Thymus (tissue), 11 donors: ENCODE measurements around the gene ZCCHC8. TPM values are rescaled to one million over a fixed set of nuclear protein-coding genes. Genes with fewer than 3 reads are reported as not detected.
"Not testable (repeated sequence)": the region's sequence is repeated elsewhere in the genome, so short reads cannot be mapped to it uniquely, and the experiment has no call there.

Experiments used
- DNase-seq, 9 donors: peaks; one replicate each; pipeline ENCODE4 v3.0.0-alpha.2; 2013; ENCODE audit warnings: low spot score in 9 of 9, low read depth in 6 of 9, missing footprints in 1 of 9
- H3K27ac ChIP-seq, 2 donors: one replicate each; pipeline ENCODE4 v1.5.1; 2013; ENCODE audit warnings: control low read depth in 1 of 2, low read depth in 1 of 2, low read length in 1 of 2, mild to moderate bottlenecking in 1 of 2, moderate library complexity in 1 of 2
- H3K27me3 ChIP-seq, 2 donors: one replicate each; pipeline ENCODE4 v1.5.1; 2013; ENCODE audit warnings: low read length in 1 of 2; ENCODE audit not compliant: control insufficient read depth in 2 of 2, insufficient read depth in 1 of 2
- H3K36me3 ChIP-seq, 2 donors: one replicate each; pipeline ENCODE4 v1.5.1; 2013; ENCODE audit warnings: low read length in 1 of 2, mild to moderate bottlenecking in 1 of 2, moderate library complexity in 1 of 2; ENCODE audit not compliant: control insufficient read depth in 2 of 2, insufficient read depth in 2 of 2
- H3K4me1 ChIP-seq, 2 donors: one replicate each; pipeline ENCODE4 v1.5.1; 2013; ENCODE audit warnings: low read length in 2 of 2; ENCODE audit not compliant: control insufficient read depth in 2 of 2, insufficient read depth in 2 of 2
- H3K4me3 ChIP-seq, 2 donors: one replicate each; pipeline ENCODE4 v1.5.1; 2013; ENCODE audit warnings: low read length in 2 of 2, control low read depth in 1 of 2, mild to moderate bottlenecking in 1 of 2
- H3K9me3 ChIP-seq, 2 donors: one replicate each; pipeline ENCODE4 v1.5.1; 2013; ENCODE audit warnings: low read length in 1 of 2, mild to moderate bottlenecking in 1 of 2; ENCODE audit not compliant: control insufficient read depth in 2 of 2, insufficient read depth in 1 of 2
- WGBS: extraction: QIAGEN DNeasy Blood & Tissue Kit; methylation state at CpG from one replicate; pipeline ENCODE4 v1.1.7; 2013; 5-methylcytosine and 5-hydroxymethylcytosine counted together
- polyA plus RNA-seq: library from polyadenylated mRNA; stranded (reverse); fragments of 200-250 nt; gene quantifications from one replicate; pipeline ENCODE4 v1.2.3, GENCODE V29; 2013
- total RNA-seq: library from RNA; stranded (reverse); fragments of 120-200 nt; gene quantifications from one replicate; pipeline ENCODE4 v1.2.4, GENCODE V29; 2013
- donor health status: healthy.

The ZCCHC8 gene
- total and polyA plus RNA-seq, 2 donors = 24.6 to 46.7 TPM

DNA sequence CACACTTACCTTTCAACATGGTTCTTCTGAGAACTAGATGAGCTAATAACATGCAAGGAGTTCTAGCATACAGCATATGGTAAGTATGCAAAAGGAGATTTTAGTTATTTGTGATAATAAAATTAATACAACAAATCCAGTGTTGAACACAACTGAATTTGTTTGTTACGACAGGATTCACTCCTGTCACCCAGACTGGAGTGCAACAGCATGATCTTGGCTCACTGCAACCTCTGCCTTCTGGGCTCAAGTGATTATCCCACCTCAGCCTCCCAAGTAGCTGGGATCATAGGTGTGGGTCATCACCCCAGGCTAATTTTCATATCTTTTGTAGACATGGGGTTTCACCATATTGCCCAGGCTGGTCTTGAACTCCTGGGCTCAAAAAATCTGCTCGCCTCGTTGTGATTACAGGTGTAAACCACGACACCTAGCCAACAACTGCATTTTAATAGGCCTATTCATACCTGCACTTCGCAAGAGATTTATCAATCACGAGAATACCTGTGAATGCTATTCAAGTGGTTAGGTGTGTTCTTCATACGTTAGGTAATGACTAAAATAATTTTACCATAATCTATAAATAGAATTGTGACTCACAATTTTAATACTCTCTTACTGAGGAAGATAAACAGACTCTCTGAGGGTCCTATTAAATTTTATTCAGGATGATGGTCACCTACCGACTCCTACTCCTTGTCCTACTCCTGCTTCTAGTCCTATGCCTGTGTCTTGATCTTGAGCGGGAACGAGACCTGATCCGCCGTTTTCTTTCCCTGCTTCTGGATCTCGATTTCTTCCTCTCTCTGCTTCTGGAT is 16.0 kb upstream of the ZCCHC8 start:
- Histone ChIP-seq H3K27me3 (no peaks in the 10 kb centered on the region), H3K4me3 (no peak overlapping the region), H3K36me3 (peaks cover 58 to 90% of the 10 kb centered on the region in 2 donors), H3K4me1 (no peaks in the 10 kb centered on the region), H3K27ac (no peak overlapping the region), H3K9me3 (no peaks in the 10 kb centered on the region)
- no peak for DNase-seq
- 98% methylated on average over 13 of the region's 13 CpGs for WGBS

DNA sequence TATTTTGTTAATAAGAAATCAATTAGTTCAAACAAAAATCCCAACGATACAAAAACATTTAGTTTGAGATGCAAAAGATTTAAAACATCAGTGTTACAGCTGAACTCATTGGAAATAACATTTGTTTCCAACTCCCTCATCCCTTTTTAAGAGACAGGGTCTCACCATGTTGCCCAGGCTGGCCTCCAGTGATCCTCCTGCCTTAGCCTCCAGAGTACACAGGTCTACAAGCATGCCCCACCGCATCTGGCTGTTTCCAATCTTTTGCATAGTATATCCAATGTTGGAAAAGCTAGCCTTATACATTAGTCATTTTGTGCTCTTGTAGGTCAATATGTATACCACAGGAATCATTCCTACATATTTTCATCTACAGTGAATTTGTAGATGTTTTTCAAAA is 14.5 kb upstream of the ZCCHC8 start:
- no peaks in the 10 kb centered on the region for H3K4me1 ChIP-seq
- over 99% methylated on average over 2 of the region's 2 CpGs for WGBS

DNA sequence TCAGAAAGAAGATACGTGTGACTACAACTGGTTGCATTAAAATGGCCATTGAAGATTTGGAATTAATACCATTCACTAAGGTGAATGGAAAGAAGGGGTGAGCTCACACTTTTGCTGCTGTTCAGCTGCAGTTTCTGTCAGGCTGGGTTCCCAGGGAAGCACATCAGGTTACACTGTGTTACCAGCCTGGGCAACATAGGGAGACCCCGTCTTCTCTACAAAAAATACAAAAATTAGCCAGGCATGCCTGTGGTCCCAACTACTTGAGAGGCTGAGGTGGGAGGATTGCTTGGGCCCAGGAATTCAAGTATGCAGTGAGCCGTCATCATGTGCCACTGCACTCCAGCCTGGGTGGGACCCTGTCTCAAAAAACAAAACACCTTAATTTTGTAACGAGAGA is 12.9 kb upstream of the ZCCHC8 start:
- 97% methylated on average over 4 of the region's 4 CpGs for WGBS
- Histone ChIP-seq H3K9me3 (no peaks in the 10 kb centered on the region), H3K4me1 (no peaks in the 10 kb centered on the region), H3K27ac (no peak overlapping the region), H3K27me3 (no peaks in the 10 kb centered on the region), H3K4me3 (no peak overlapping the region), H3K36me3 (peaks cover 64 to 90% of the 10 kb centered on the region in 2 donors)
- no peak for DNase-seq

More for the DNA sequence above, 14.5 kb upstream of the ZCCHC8 start:
- Histone ChIP-seq H3K4me3 (no peak overlapping the region), H3K9me3 (no peaks in the 10 kb centered on the region), H3K36me3 (peaks cover 53 to 90% of the 10 kb centered on the region in 2 donors), H3K27me3 (no peaks in the 10 kb centered on the region), H3K27ac (no peak overlapping the region)
- no peak for DNase-seq

DNA sequence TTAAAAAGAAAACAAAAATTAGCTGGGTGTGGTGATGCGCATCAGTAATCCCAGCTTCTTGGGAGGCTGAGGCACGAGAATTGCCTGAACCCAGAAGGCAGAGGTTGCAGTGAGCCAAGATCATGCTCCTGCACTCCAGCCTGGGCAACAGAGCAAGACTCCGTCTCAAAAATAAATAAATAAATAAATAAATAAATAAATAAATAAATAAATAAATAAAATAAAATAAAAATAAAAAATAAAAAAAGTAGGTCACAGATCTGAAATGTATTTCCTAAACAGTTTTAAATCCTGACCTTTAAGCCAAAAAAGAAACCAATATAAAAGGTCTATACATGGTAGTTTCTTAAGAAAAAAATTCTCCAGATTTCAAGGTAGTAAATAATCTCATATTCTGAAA is 12.3 kb upstream of the ZCCHC8 start:
- not testable (repeated sequence) for DNase-seq, H3K4me3 ChIP-seq, H3K27ac ChIP-seq, H3K9me3 ChIP-seq, H3K27me3 ChIP-seq, H3K4me1 ChIP-seq
- WGBS = 98% methylated on average over 3 of the region's 3 CpGs
- H3K36me3 ChIP-seq = peaks cover 65 to 91% of the 10 kb centered on the region in 2 donors

DNA sequence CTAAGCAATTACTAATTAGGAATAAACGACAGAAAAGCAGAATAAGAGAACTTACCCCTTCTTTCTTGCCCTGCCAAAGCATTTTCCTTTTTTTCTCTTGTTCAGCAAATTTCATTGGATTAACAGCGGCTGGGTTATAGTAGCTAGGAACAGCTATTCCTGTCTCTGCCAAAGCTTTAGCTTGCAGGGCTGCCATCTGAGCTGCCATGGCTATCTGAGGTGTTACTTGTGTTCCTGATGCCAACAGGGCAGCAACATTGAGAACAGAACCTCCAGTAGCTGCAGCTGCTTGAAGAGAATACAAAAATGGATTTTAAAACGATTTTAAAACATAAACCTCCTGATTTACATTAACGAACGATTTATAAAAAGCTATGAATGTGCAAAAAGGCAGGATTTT is 7.4 kb upstream of the ZCCHC8 start:
- no peak for DNase-seq
- Histone ChIP-seq H3K36me3 (peaks cover 64 to 97% of the 10 kb centered on the region in 2 donors), H3K9me3 (no peaks in the 10 kb centered on the region), H3K4me1 (no peaks in the 10 kb centered on the region), H3K27me3 (no peaks in the 10 kb centered on the region), H3K27ac (no peak overlapping the region), H3K4me3 (no peak overlapping the region)
- 96% methylated on average over 5 of the region's 5 CpGs for WGBS

DNA sequence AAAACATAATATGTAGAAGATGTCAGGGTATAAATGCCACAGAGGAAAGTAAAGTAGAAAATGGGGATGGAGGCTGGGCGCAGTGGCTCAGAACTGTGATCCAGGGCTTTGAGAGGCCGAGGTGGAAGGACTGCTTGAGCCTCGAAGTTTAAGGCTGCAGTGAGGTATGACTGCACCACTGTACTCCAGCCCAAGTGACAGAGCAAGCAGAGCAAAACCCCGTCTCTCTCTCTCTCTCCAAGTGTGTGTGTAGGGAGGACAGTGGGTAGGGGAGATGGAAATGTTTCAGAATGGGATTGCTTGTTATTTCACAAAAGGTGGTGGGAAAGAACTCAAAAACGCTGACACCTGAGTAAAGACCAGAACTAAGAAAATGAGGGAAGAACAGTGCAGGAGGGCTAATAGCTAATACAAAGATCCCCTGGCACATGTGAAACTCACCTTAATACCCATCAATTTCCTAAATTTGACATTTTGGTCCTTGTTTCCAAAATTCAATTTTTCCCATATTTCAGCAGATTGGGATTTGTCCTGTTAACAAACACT is 5.7 kb upstream of the ZCCHC8 start:
- Histone ChIP-seq H3K4me1 (peaks cover 0 to 5% of the 10 kb centered on the region in 2 donors), H3K27me3 (no peaks in the 10 kb centered on the region), H3K27ac (no peak overlapping the region), H3K36me3 (peaks cover 57 to 91% of the 10 kb centered on the region in 2 donors), H3K4me3 (no peak overlapping the region), H3K9me3 (no peaks in the 10 kb centered on the region)
- DNase-seq = no peak
- WGBS = 98% methylated on average over 5 of the region's 5 CpGs

DNA sequence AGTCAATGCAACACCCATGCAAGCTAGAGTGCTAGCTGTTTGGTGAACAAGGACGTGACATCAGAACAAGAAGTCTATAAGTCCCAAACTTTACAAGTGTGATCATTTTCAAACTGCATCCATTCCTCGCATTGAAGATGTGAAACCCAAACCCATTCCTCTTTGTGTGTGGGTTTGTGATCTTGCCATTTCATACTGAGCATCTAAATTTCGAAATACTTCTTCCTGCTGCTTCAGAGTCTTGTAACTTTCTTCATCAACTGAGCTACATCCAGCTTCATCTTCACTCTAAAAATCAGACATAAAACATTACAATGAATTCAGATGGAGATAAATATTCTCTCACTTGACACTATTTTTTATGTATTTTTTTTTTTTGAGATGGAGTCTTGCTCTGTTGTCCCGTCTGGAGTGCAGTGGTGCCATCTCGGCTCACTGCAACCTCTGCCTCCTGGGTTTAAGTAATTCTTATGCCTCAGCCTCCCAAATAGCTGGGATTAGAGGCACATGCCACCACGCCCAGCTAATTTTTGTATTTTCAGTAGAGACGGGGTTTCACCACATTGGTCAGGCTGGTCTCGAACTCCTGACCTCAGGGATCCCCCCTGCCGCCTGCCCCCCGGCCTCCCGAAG is 4.8 kb upstream of the ZCCHC8 start:
- no peak overlapping the region for H3K27ac ChIP-seq
- WGBS = 89% methylated on average over 11 of the region's 11 CpGs
- no peak for DNase-seq
- H3K9me3 ChIP-seq = no peaks in the 10 kb centered on the region
- peaks cover 54 to 82% of the 10 kb centered on the region in 2 donors for H3K36me3 ChIP-seq
- no peak overlapping the region for H3K4me3 ChIP-seq
- H3K27me3 ChIP-seq = no peaks in the 10 kb centered on the region
- peaks cover 0 to 10% of the 10 kb centered on the region in 2 donors for H3K4me1 ChIP-seq

DNA sequence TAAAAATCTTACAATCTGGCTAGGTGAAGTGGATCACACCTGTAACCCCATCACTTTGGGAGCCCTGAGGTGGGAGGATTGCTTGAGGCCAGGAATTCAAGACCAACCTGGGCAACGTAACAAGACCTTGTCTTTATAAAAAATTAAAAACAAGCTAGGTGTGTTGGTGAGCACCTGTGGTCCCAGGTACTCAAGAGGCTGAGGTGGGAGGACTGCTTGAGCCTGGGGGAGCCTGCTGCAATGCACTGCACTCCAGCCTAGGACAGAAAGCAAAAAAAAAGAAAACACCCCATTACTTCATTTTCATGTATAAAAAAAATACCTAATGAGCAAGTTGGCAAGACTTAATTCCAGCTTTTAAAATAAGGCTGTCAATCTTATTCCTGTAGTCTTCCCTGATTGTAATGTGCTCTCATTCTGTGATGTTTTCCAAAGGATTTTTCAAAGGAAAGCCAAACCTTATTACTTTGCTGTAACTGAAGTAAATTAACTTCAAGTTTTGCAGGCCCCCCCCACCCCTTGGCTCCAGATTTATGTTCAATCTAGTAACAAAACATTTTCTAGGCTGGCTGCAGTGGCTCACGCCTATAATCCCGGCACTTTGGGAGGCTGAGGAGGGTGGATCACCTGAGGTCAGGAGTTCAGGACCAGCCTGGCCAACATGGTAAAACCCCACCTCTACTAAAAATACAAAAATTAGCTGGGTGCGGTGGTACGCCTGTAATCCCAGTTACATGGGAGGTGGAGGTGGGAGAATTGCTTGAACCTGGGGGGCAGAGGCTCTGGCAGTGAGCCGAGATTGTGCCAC is 3.3 kb upstream of the ZCCHC8 start:
- H3K4me1 ChIP-seq = peaks cover 3 to 14% of the 10 kb centered on the region in 2 donors
- H3K4me3 ChIP-seq = no peak overlapping the region
- 98% methylated on average over 6 of the region's 6 CpGs for WGBS
- H3K27ac ChIP-seq = no peak overlapping the region
- H3K27me3 ChIP-seq = no peaks in the 10 kb centered on the region
- H3K9me3 ChIP-seq = no peaks in the 10 kb centered on the region
- peaks cover 43 to 66% of the 10 kb centered on the region in 2 donors for H3K36me3 ChIP-seq
- DNase-seq = no peak
